Upper lobe of left lung (tissue), 6 donors: Measurements from ENCODE around the gene SHKBP1. TPM values are rescaled to one million over a fixed set of nuclear protein-coding genes. Genes with fewer than 3 reads are reported as not detected.
A peak's percentile ranks its signal among the peaks of the same experiment; 100 is the strongest.

Experiments
- ATAC-seq, 2 donors: fragments of 200-7000 bp; cut with Tn5 transposase; one replicate each; pipeline ENCODE4 v1.9.1; 2022; ENCODE audit warnings: mild to moderate bottlenecking in 2 of 2, moderate library complexity in 2 of 2; ENCODE audit not compliant: low FRiP score in 2 of 2
- DNase-seq, 2 donors: peaks; one replicate each; pipeline ENCODE4 v3.0.0-alpha.2; 2019 to 2020
- H3K27ac ChIP-seq, 4 donors: fragments of 200-600 bp; sonication (generic); one replicate each; pipeline ENCODE4 v1.5.1; 2016 to 2019
- H3K27me3 ChIP-seq, 4 donors: fragments of 200-600 bp; sonication (generic); one replicate each; pipeline ENCODE4 v1.5.1; 2017 to 2019
- H3K36me3 ChIP-seq, 4 donors: fragments of 200-600 bp; sonication (generic); one replicate each; pipeline ENCODE4 v1.5.1; 2016 to 2019
- H3K4me1 ChIP-seq, 4 donors: fragments of 200-600 bp; sonication (generic); one replicate each; pipeline ENCODE4 v1.5.1; 2018 to 2019
- H3K4me3 ChIP-seq, 4 donors: fragments of 200-600 bp; sonication (generic); one replicate each; pipeline ENCODE4 v1.5.1; 2017 to 2019; ENCODE audit warnings: mild to moderate bottlenecking in 2 of 4, moderate library complexity in 1 of 4
- H3K9me3 ChIP-seq, 4 donors: fragments of 200-600 bp; sonication (generic); one replicate each; pipeline ENCODE4 v1.5.1; 2018 to 2019
- CTCF ChIP-seq, 6 experiments: fragments of 450-650 bp in 4 of 6; fragments of 200-600 bp in 2 of 6; sonication (generic) in 2 of 6; IDR thresholded peaks; one replicate each; pipeline ENCODE4 v1.5.1; 2016 to 2019; ENCODE audit warnings: antibody characterized with exemption in 6 of 6
- EP300 ChIP-seq, 4 donors: sonication (generic); formaldehyde crosslinking; IDR thresholded peaks; one replicate each; pipeline ENCODE4 v1.5.1; 2017; ENCODE audit warnings: antibody characterized with exemption in 4 of 4, control low read depth in 2 of 4
- POLR2A ChIP-seq, 4 donors: fragments of 450-650 bp; IDR thresholded peaks; one replicate each; pipeline ENCODE4 v1.5.1; 2016 to 2017; ENCODE audit warnings: antibody characterized with exemption in 4 of 4, mild to moderate bottlenecking in 2 of 4
- POLR2AphosphoS5 ChIP-seq, 2 donors: sonication (generic); formaldehyde crosslinking; IDR thresholded peaks; one replicate each; pipeline ENCODE4 v1.5.1; 2017; ENCODE audit warnings: antibody characterized with exemption in 2 of 2
- WGBS, 2 donors: methylation state at CpG; one replicate each; pipeline ENCODE4 v1.1.5; 2017 to 2018; 5-methylcytosine and 5-hydroxymethylcytosine counted together
- total RNA-seq, 6 donors: library from RNA; depleted of rRNA in 4 of 6; stranded (reverse); fragments of >200 nt in 4 of 6; gene quantifications; one replicate each; pipeline versions ENCODE4 v1.1.0 to v1.2.1, GENCODE V29; 2016 to 2021
- donor health status: DM: no; HTN: no; CAD: no; lungs with moderate emphysema.
- donor health status: DM: no; HTN: yes; CAD: no; lungs with severe emphysema.

Gene SHKBP1
- total RNA-seq, 6 donors from 2014 or later, result 60.6 to 232 (median 90.2) TPM

GRCh38 chr19:40640744-40641143 lies 64.1 kb downstream of the SHKBP1 start:
- H3K9me3 ChIP-seq, result no peaks in the 10 kb centered on the region
- H3K36me3 ChIP-seq, result no peaks in the 10 kb centered on the region
- H3K27ac ChIP-seq, result peak overlapping the region in 2 of 4 donors; percentile 30 to 45
- DNase-seq, result no peak
- 27 to 43% methylated on average over 3 to 5 of the region's 5 CpGs for WGBS, 2 donors
- peaks cover 5 to 23% (median 11%) of the 10 kb centered on the region in 4 donors for H3K4me1 ChIP-seq
- H3K4me3 ChIP-seq, result no peak overlapping the region
- TF ChIP-seq EP300 (IDR thresholded peaks at IDR 0.05) (no peak), POLR2AphosphoS5 (IDR thresholded peaks at IDR 0.05) (no peak), CTCF (IDR thresholded peaks at IDR 0.05) (no peak), POLR2A (IDR thresholded peaks at IDR 0.05) (no peak)
- no peaks in the 10 kb centered on the region for H3K27me3 ChIP-seq
- ATAC-seq, result peak in 1 of 2 donors; percentile 38

Other genes starting within 250 kb of the SHKBP1 start
- gene C19orf47, start 228.5 kb upstream of the SHKBP1 start, total RNA-seq, result 10 to 100 TPM; 12.6 to 59.7 (median 16.4) TPM
- 100 to 1,000 TPM; 257 to 710 (median 470) TPM for gene PLD3, start 228.2 kb upstream of the SHKBP1 start, total RNA-seq
- gene HIPK4, start 186.7 kb upstream of the SHKBP1 start, total RNA-seq, result 1 to 10 TPM in 1 of 6 donors, under 1 TPM in 4, not detected in 1; 0.17 to 1.0 (median 0.46) TPM
- gene PRX, start 163.5 kb upstream of the SHKBP1 start, total RNA-seq, result 100 to 1,000 TPM in 1 of 6 donors, 10 to 100 TPM in 5; 30.1 to 146 (median 51.5) TPM
- gene SERTAD1, start 150.9 kb upstream of the SHKBP1 start, total RNA-seq, result 10 to 100 TPM in 4 of 6 donors, 1 to 10 TPM in 2; 2.1 to 37.5 (median 18.4) TPM
- gene SERTAD3, start 132.5 kb upstream of the SHKBP1 start, total RNA-seq, result 10 to 100 TPM in 5 of 6 donors, 1 to 10 TPM in 1; 8.9 to 44.5 (median 21.9) TPM
- 100 to 1,000 TPM in 5 of 6 donors, 10 to 100 TPM in 1; 77.5 to 379 (median 223) TPM for gene BLVRB, start 111.1 kb upstream of the SHKBP1 start, total RNA-seq
- 1 to 10 TPM in 1 of 6 donors, under 1 TPM in 5; 0.33 to 8.4 (median 0.67) TPM for gene SPTBN4, start 109.9 kb upstream of the SHKBP1 start, total RNA-seq
- 100 to 1,000 TPM; 125 to 541 (median 401) TPM for gene LTBP4, start 24.5 kb downstream of the SHKBP1 start, total RNA-seq
- 100 to 1,000 TPM in 1 of 6 donors, 10 to 100 TPM in 5; 18.0 to 133 (median 23.8) TPM for gene NUMBL, start 113.8 kb downstream of the SHKBP1 start, total RNA-seq
- gene COQ8B, start 140.0 kb downstream of the SHKBP1 start, total RNA-seq, result 100 to 1,000 TPM in 2 of 6 donors, 10 to 100 TPM in 4; 46.2 to 142 (median 65.4) TPM
- 10 to 100 TPM; 38.4 to 76.0 (median 55.2) TPM for gene ITPKC, start 140.2 kb downstream of the SHKBP1 start, total RNA-seq
- gene ACTMAP, start 173.6 kb downstream of the SHKBP1 start, total RNA-seq, result 10 to 100 TPM; 16.0 to 28.4 (median 21.5) TPM
- gene SNRPA, start 174.3 kb downstream of the SHKBP1 start, total RNA-seq, result 10 to 100 TPM; 32.4 to 90.1 (median 55.3) TPM
- 1 to 10 TPM in 3 of 6 donors, not detected in 3; 1.2 to 5.2 (median 2.1) TPM for gene MIA, start 198.6 kb downstream of the SHKBP1 start, total RNA-seq
- gene RAB4B, start 201.4 kb downstream of the SHKBP1 start, total RNA-seq, result 10 to 100 TPM; 39.9 to 78.5 (median 58.6) TPM
- gene EGLN2, start 222.3 kb downstream of the SHKBP1 start, total RNA-seq, result 100 to 1,000 TPM; 170 to 353 (median 211) TPM